Measurements from ENCODE around the gene ARGLU1. TPM values are rescaled to one million over a fixed set of nuclear protein-coding genes. Genes with fewer than 3 reads are reported as not detected.

ARGLU1 gene
- total RNA-seq, 4 donors from 2014 or later = 10.0 to 41.1 (median 12.9) TPM

GRCh38 chr13:106496072-106496997, 71.6 kb downstream of the ARGLU1 start:
- peak overlapping the region in 1 of 4 donors; percentile 35 for H3K4me3 ChIP-seq
- in situ Hi-C loops (cut with MboI; ENCODE audit: low sequenced_read_pairs in 4 of 4) (no loop called here), intact Hi-C loops (cut with DNase I; ENCODE audit: low total_unique reads) (no loop called here)
- H3K36me3 ChIP-seq = peaks cover 0 to 20% of the 10 kb centered on the region in 2 donors
- peaks cover 53 to 59% of the 10 kb centered on the region in 2 donors for H3K4me1 ChIP-seq
- no peak for DNase-seq
- TF ChIP-seq POLR2A (IDR thresholded peaks at IDR 0.05) (no peak), CTCF (IDR thresholded peaks at IDR 0.05 in 4 of 5, conservative IDR thresholded peaks at IDR 0.05 in 1 of 5) (no peak)
- no peaks in the 10 kb centered on the region for H3K27me3 ChIP-seq
- ATAC-seq = peak; percentile 64 to 72
- peak overlapping the region; percentile 63 to 73 (median 70) for H3K27ac ChIP-seq
- H3K9me3 ChIP-seq = no peaks in the 10 kb centered on the region

GRCh38 chr13:106494936-106495335, 73.0 kb downstream of the ARGLU1 start:
- Histone ChIP-seq H3K27ac (no peak overlapping the region), H3K27me3 (no peaks in the 10 kb centered on the region), H3K4me3 (no peak overlapping the region), H3K36me3 (peaks cover 0 to 20% of the 10 kb centered on the region in 2 donors), H3K4me1 (peaks cover 44 to 52% of the 10 kb centered on the region in 2 donors), H3K9me3 (no peaks in the 10 kb centered on the region)
- in situ Hi-C loops (cut with MboI; ENCODE audit: low sequenced_read_pairs in 4 of 4) (no loop called here), intact Hi-C loops (cut with DNase I; ENCODE audit: low total_unique reads) (no loop called here)
- DNase-seq = no peak
- ATAC-seq = no peak
- no peak for TF ChIP-seq CTCF (IDR thresholded peaks at IDR 0.05 in 4 of 5, conservative IDR thresholded peaks at IDR 0.05 in 1 of 5)
- no peak for TF ChIP-seq POLR2A (IDR thresholded peaks at IDR 0.05)

- DNase-seq (no peak), ATAC-seq (no peak)
- H3K4me3 ChIP-seq = no peak overlapping the region
- intact Hi-C loops (cut with DNase I; ENCODE audit: low total_unique reads) (no loop called here), in situ Hi-C loops (cut with MboI; ENCODE audit: low sequenced_read_pairs in 4 of 4) (no loop called here)
- H3K9me3 ChIP-seq = no peaks in the 10 kb centered on the region
- peaks cover 40 to 48% of the 10 kb centered on the region in 2 donors for H3K4me1 ChIP-seq
- H3K36me3 ChIP-seq = peaks cover 0 to 20% of the 10 kb centered on the region in 2 donors
- no peak overlapping the region for H3K27ac ChIP-seq
- H3K27me3 ChIP-seq = no peaks in the 10 kb centered on the region
- TF ChIP-seq CTCF (IDR thresholded peaks at IDR 0.05 in 4 of 5, conservative IDR thresholded peaks at IDR 0.05 in 1 of 5) = no peak
- TF ChIP-seq POLR2A (IDR thresholded peaks at IDR 0.05) = no peak
These were observed 73.4 kb downstream of the ARGLU1 start for GRCh38 chr13:106494506-106494905.

GRCh38 chr13:106493533-106494220, 74.3 kb downstream of the ARGLU1 start:
- no peaks in the 10 kb centered on the region for H3K27me3 ChIP-seq
- peaks cover 0 to 20% of the 10 kb centered on the region in 2 donors for H3K36me3 ChIP-seq
- ATAC-seq (no peak), DNase-seq (no peak)
- peaks cover 32 to 39% of the 10 kb centered on the region in 2 donors for H3K4me1 ChIP-seq
- H3K9me3 ChIP-seq = no peaks in the 10 kb centered on the region
- in situ Hi-C loops (cut with MboI; ENCODE audit: low sequenced_read_pairs in 4 of 4) (no loop called here), intact Hi-C loops (cut with DNase I; ENCODE audit: low total_unique reads) (no loop called here)
- H3K4me3 ChIP-seq = no peak overlapping the region
- H3K27ac ChIP-seq = no peak overlapping the region
- TF ChIP-seq CTCF (IDR thresholded peaks at IDR 0.05 in 4 of 5, conservative IDR thresholded peaks at IDR 0.05 in 1 of 5) = no peak
- TF ChIP-seq POLR2A (IDR thresholded peaks at IDR 0.05) = no peak

All from gastrocnemius medialis (tissue), 4 donors.